ENCODE data around the gene PPP1R36. TPM values are rescaled to one million over a fixed set of nuclear protein-coding genes. Genes with fewer than 3 reads are reported as not detected.

Gene PPP1R36
- total and polyA plus RNA-seq, 2 of the 13 experiments (the other 11 are each of a cell fraction or from before 2014, with no cell fraction given): 0.11 to 0.17 TPM

- TF ChIP-seq ZSCAN9 (CRISPR knock-in tag; IDR thresholded peaks at IDR 0.05; ENCODE audit: borderline replicate concordance) (no peak), AGO2 (optimal IDR thresholded peaks at IDR 0.05; ENCODE audit: low read depth, low read length) (peak; percentile 38), DR1 (CRISPR knock-in tag; IDR thresholded peaks at IDR 0.05) (no peak), POLR2G (IDR thresholded peaks at IDR 0.05; ENCODE audit: low read depth, low read length) (peak; percentile 71), ZNF580 (CRISPR knock-in tag; IDR thresholded peaks at IDR 0.05; ENCODE audit: borderline replicate concordance, low read depth) (peak; percentile 23; the same call in 1 of the 2 replicates), ZNF615 (CRISPR knock-in tag; IDR thresholded peaks at IDR 0.05; ENCODE audit: borderline replicate concordance) (0 out of 2 replicates have a peak, but pooled peaks have one; percentile 7), RFX1 (IDR thresholded peaks at IDR 0.05) (no peak), MBNL3 (CRISPR knock-in tag; conservative IDR thresholded peaks at IDR 0.05) (no peak), ZNF224 (CRISPR knock-in tag; IDR thresholded peaks at IDR 0.05) (0 out of 2 replicates have a peak, but pooled peaks have one; percentile 72), ZC3H4 (CRISPR knock-in tag; IDR thresholded peaks at IDR 0.05; ENCODE audit: borderline replicate concordance) (peak; percentile 75), SRY (CRISPR knock-in tag; IDR thresholded peaks at IDR 0.05) (peak; percentile 76; the same call in 1 of the 2 replicates), ZNF737 (CRISPR knock-in tag; IDR thresholded peaks at IDR 0.05; ENCODE audit: borderline replicate concordance) (no peak), KLF16 (CRISPR knock-in tag; IDR thresholded peaks at IDR 0.05) (peak in 1 of 2 experiments; percentile 30; a peak in 1 of 4 replicates), TARDBP (CRISPR knock-in tag; IDR thresholded peaks at IDR 0.05) (no peak), SRSF4 (IDR thresholded peaks at IDR 0.05; ENCODE audit: low read depth, low read length, poor library complexity, severe bottlenecking) (peak; percentile 68), ZFX (CRISPR knock-in tag; IDR thresholded peaks at IDR 0.05; ENCODE audit: low read depth) (peak; percentile 72), ZNF770 (CRISPR knock-in tag; IDR thresholded peaks at IDR 0.05) (0 out of 2 replicates have a peak, but pooled peaks have one; percentile 30), ZNF562 (CRISPR knock-in tag; IDR thresholded peaks at IDR 0.05; ENCODE audit: borderline replicate concordance) (no peak), MYPOP (CRISPR knock-in tag; IDR thresholded peaks at IDR 0.05) (no peak; the same call in 1 of the 2 replicates), SNAI1 (CRISPR knock-in tag; IDR thresholded peaks at IDR 0.05; ENCODE audit: borderline replicate concordance) (0 out of 2 replicates have a peak, but pooled peaks have one; percentile 32), SMYD3 (CRISPR knock-in tag; IDR thresholded peaks at IDR 0.05) (no peak), GABPA (IDR thresholded peaks at IDR 0.05; ENCODE audit: low read depth, low read length) (0 out of 2 replicates have a peak, but pooled peaks have one; percentile 14), GABPA (CRISPR knock-in tag; IDR thresholded peaks at IDR 0.05; ENCODE audit: low read depth) (no peak), GFI1 (CRISPR knock-in tag; IDR thresholded peaks at IDR 0.05; ENCODE audit: borderline replicate concordance) (0 out of 2 replicates have a peak, but pooled peaks have one; percentile 64), ZFYVE20 (CRISPR knock-in tag; IDR thresholded peaks at IDR 0.05; ENCODE audit: borderline replicate concordance, low read depth) (0 out of 2 replicates have a peak, but pooled peaks have one; percentile 93), SAFB2 (CRISPR knock-in tag; IDR thresholded peaks at IDR 0.05; ENCODE audit: borderline replicate concordance, low read depth) (no peak)
- TF ChIP-seq, protein P1, sequence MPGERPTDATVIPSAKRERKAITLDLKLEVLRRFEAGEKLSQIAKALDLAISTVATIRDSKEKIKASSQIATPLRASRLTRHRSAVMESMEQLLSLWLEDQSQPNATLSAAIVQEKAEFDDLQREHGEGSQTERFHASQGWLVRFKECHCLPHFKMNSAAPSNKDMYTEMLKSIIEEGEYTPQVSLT (CRISPR knock-in tag; IDR thresholded peaks at IDR 0.05; ENCODE audit: borderline replicate concordance, low read depth): no peak
These were observed 45.4 kb upstream of the PPP1R36 start, which contains the start of gene ZBTB1 (continued) for GRCh38 chr14:64504310-64504896.

Data from HepG2 (cell line).